ENCODE results near the gene SEC31B. TPM values are rescaled to one million over a fixed set of nuclear protein-coding genes. Genes with fewer than 3 reads are reported as not detected.

SEC31B gene
- total RNA-seq, 1 donor from 2014 or later: 9.2 TPM

GRCh38 chr10:100528921-100529474 is 9.3 kb upstream of the SEC31B start:
- intact Hi-C loops (cut with DNase I): loop anchor here (10.0 kb wide), 1 partner anchor 684 kb away; no protein-coding TSS in a partner anchor
- H3K4me3 ChIP-seq: peak overlapping the region; percentile 87 to 91
- peaks cover 19 to 32% of the 10 kb centered on the region in 2 donors for H3K36me3 ChIP-seq
- peak overlapping the region; percentile 71 to 84 for H3K27ac ChIP-seq
- no peaks in the 10 kb centered on the region for H3K27me3 ChIP-seq
- DNase-seq (ENCODE audit: low spot score in 2 of 2): no peak
- peaks cover 2 to 6% of the 10 kb centered on the region in 2 donors for H3K4me1 ChIP-seq
- no peaks in the 10 kb centered on the region for H3K9me3 ChIP-seq
- no peak for TF ChIP-seq CTCF (IDR thresholded peaks at IDR 0.05)

- no peak for DNase-seq (ENCODE audit: low spot score in 2 of 2)
- peak overlapping the region; percentile 87 to 91 for H3K4me3 ChIP-seq
- no peaks in the 10 kb centered on the region for H3K27me3 ChIP-seq
- intact Hi-C loops (cut with DNase I): loop anchor here (10.0 kb wide), 1 partner anchor 684 kb away; no protein-coding TSS in a partner anchor
- peaks cover 26 to 39% of the 10 kb centered on the region in 2 donors for H3K36me3 ChIP-seq
- no peak for TF ChIP-seq CTCF (IDR thresholded peaks at IDR 0.05)
- peaks cover 2 to 6% of the 10 kb centered on the region in 2 donors for H3K4me1 ChIP-seq
- no peaks in the 10 kb centered on the region for H3K9me3 ChIP-seq
- H3K27ac ChIP-seq: no peak overlapping the region
These were observed 8.6 kb upstream of the SEC31B start for GRCh38 chr10:100528123-100528886.

GRCh38 chr10:100524638-100525037 is 5.0 kb upstream of the SEC31B start:
- no peaks in the 10 kb centered on the region for H3K9me3 ChIP-seq
- TF ChIP-seq CTCF (IDR thresholded peaks at IDR 0.05): no peak
- H3K4me1 ChIP-seq: peaks cover 0 to 2% of the 10 kb centered on the region in 2 donors
- no peak for DNase-seq (ENCODE audit: low spot score in 2 of 2)
- no peak overlapping the region for H3K27ac ChIP-seq
- peaks cover 26 to 40% of the 10 kb centered on the region in 2 donors for H3K36me3 ChIP-seq
- H3K27me3 ChIP-seq: no peaks in the 10 kb centered on the region
- intact Hi-C loops (cut with DNase I): loop anchor here (10.0 kb wide), 1 partner anchor 680 kb away; no protein-coding TSS in a partner anchor
- H3K4me3 ChIP-seq: no peak overlapping the region

- H3K4me3 ChIP-seq: no peak overlapping the region
- no peak overlapping the region for H3K27ac ChIP-seq
- no peaks in the 10 kb centered on the region for H3K9me3 ChIP-seq
- intact Hi-C loops (cut with DNase I): loop anchor here (10.0 kb wide), 1 partner anchor 679 kb away; no protein-coding TSS in a partner anchor
- peaks cover 0 to 2% of the 10 kb centered on the region in 2 donors for H3K4me1 ChIP-seq
- no peaks in the 10 kb centered on the region for H3K27me3 ChIP-seq
- TF ChIP-seq CTCF (IDR thresholded peaks at IDR 0.05): no peak
- H3K36me3 ChIP-seq: peaks cover 26 to 40% of the 10 kb centered on the region in 2 donors
- DNase-seq (ENCODE audit: low spot score in 2 of 2): no peak
These were observed 4.5 kb upstream of the SEC31B start for GRCh38 chr10:100524206-100524605.

GRCh38 chr10:100522945-100523344 is 3.3 kb upstream of the SEC31B start:
- Histone ChIP-seq H3K9me3 (no peaks in the 10 kb centered on the region), H3K4me3 (no peak overlapping the region), H3K27ac (no peak overlapping the region), H3K27me3 (no peaks in the 10 kb centered on the region), H3K36me3 (peaks cover 26 to 40% of the 10 kb centered on the region in 2 donors), H3K4me1 (no peaks in the 10 kb centered on the region)
- TF ChIP-seq CTCF (IDR thresholded peaks at IDR 0.05): no peak
- intact Hi-C loops (cut with DNase I): loop anchor here (10.0 kb wide), 1 partner anchor 678 kb away; no protein-coding TSS in a partner anchor
- no peak for DNase-seq (ENCODE audit: low spot score in 2 of 2)
